GM15510 (cell line): ENCODE results near the gene PTPRU.

Source experiments
- POLR2A ChIP-seq: IDR thresholded peaks from 3 replicates; pipeline ENCODE4 v1.6.1; 2011; ENCODE audit warnings: borderline replicate concordance; ENCODE audit not compliant: insufficient read length; ENCODE audit errors: extremely low read depth

The PTPRU gene

GRCh38 chr1:29235955-29236711, at the start of gene PTPRU:
Gene PTPRU, plus strand, starts transcription at chr1:29236522. Its CDS starts 123 bp downstream, at chr1:29236645.
- no peak for TF ChIP-seq POLR2A

DNA sequence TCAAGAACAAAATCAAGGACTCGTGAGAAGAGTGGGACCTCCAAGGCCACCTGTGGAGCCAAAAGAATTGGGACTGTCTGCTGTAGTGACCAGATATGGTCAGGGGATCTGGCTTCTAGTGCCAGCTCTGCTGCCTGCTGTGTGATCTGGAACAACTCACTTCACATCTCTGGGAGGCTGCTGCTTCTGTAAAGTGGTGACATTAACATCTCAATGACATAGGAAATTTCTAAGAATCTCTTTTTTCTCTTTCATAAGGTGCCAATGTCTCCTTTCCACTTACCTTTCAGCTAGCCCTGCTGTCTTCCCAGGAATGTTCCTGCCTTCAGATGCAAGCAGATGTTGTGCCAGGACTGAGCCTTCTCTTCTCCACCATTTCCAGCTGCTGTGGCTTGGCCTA, 49.6 kb upstream of the PTPRU start:
- TF ChIP-seq POLR2A = no peak

DNA sequence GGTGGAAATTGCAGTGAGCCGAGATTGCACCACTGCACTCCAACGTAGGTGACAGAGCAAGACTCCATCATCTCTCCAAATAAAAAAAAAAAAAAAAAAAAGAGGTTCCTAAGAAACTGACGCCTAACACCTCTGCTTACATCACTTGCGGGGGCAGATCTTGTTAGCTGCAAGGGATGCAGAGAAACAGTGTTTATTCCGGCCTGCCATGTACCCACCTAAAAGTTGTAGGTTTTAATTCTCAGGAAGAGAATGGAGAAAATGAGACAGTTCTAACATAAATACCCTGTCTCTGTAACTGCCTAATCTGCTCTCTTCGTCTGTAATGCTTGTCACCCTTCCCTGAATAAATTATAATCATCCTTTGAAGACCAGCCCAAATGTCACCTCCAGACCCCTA, 45.6 kb upstream of the PTPRU start:
- TF ChIP-seq POLR2A = no peak

DNA sequence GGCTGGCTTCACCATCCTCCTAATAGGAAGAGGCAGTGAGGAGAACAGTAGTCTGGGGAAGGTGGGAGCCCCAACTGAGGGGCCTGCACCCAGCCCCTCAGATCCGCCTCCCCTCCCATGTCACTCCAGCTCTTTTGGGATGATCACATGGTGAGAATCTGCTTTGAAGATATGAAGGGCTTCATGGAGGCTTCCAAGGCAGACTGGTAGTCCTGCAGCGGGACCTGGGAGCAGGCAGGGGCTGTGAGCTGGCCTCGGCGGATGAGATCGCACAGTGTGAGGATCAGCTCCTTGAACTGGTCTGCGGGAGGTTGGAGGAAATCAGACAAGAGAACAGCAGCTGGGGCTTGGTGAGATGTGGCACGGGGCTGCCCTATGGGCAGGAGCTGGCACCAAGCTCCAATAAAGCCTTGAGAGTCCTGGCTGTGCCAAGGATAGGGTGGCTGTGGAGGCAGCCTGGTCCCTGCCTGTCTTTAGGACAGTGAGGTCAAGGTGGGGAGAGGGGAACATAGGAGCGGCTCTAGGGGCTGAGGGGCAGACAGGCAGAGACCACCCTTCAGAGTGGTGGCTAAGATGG, 42.4 kb upstream of the PTPRU start:
- TF ChIP-seq POLR2A = no peak

DNA sequence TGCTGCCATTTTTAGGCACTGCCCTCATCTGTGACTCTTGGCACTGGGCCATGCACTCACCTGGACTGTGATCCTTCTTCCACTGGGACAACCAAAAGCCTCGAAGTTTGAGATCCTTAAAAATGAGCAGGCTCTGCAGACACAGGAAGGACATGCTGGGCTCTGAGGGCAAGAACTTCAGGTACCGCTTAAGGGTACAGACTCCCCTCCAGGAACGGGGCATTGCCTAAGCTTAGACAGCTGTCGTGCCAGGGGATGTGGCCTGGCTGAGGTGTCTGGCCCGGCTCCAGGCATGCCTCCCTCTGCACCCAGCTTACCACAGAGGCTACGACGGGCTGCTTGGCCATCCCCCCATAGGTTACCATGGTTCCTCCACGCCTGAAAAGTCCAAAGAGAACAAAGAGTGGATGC, 40.4 kb upstream of the PTPRU start:
- no peak for TF ChIP-seq POLR2A

DNA sequence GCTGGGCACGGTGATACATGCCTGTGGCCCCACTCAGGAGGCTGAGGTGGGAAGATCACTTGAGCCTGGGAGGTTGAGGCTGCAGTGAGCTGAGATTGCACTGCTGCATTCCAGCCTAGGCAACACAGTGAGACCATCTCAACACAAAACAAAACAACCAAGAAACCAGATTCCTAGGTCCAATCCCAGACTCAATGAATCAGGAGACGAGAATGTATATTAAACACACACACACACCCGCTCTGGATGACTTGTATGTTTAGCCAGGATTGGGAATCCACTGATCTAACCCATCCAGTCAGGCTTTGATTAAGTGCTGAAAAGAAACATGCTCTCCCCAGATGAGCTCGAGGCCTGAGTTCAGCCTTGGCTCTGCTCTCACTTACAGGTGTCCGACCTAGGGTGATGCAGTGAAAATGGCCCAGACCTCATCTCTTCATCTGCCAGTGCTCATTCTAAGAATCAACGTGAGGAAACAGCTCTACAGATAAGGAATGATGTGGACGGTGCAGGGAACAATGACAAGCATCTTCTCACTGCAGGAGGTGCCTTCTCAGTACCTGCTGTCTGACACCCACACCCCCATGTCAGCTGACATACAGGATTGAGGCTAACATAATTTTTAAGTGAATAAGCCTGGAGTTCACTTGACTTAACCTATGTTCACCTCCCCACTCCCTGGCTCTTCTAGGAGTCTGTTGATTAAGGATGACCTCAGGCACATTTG, 39.3 kb upstream of the PTPRU start:
- TF ChIP-seq POLR2A = no peak

GRCh38 chr1:29197590-29197924, 38.8 kb upstream of the PTPRU start:
- no peak for TF ChIP-seq POLR2A

DNA sequence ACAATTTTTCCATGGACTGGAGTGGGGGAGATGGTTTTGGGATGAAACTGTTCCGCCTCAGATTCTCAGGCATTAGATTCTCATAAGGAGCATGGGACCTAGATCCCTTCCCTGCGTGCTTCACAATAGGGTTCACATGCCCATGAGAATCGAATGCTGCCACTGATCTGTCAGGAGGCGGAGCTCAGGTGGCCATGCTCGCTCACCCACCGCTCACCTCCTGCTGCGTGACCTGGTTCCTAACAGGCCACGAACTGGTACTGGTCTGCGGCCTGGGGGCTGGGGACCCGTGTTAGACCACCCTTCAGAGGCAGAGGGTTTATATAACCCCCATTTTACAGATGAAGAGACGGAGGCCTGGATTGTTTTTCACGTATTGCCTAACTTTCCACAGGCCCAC, 38.3 kb upstream of the PTPRU start:
- TF ChIP-seq POLR2A = no peak

- no peak for TF ChIP-seq POLR2A
Observed at GRCh38 chr1:29200906-29201594, 35.3 kb upstream of the PTPRU start.

- no peak for TF ChIP-seq POLR2A
Observed at GRCh38 chr1:29201595-29202051, 34.7 kb upstream of the PTPRU start.

GRCh38 chr1:29202053-29202452, 34.3 kb upstream of the PTPRU start:
- TF ChIP-seq POLR2A = no peak

DNA sequence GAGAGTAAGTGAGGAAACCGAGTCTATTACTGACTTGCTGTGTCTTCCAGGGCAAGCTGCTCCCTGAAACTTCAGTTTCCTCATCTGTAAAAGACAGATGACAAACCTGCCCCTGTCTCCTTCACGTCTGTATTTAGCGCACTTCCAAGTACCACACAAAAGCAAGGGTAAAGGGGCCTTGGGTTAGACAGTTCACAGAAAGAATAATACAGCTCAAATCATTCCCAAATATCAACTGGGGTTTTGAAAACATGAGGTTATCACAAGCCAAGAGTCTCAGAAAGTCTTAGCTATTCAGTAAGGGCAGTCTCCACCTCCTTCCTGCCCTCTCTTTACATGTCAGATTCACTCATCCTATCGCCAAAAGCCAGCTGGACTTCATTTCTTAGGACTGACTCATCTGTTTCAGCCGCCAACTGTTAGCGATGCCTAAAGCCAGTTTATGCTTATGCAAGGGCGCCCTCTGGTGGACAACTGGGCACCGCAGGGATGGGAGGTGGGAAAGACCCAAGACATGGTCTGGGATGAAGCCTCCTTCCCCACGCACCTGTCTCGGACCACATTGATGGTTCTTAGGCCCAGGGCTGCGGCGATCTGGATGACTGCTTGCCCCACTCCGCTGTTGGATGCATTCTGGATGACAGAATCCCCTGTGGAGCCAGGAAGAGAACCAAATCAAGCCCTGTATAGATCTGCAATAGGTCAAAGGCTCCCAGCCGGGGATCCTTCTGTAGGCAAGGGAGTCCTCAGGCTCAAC, 33.6 kb upstream of the PTPRU start:
- no peak for TF ChIP-seq POLR2A

GRCh38 chr1:29208442-29208841, 27.9 kb upstream of the PTPRU start:
- no peak for TF ChIP-seq POLR2A

DNA sequence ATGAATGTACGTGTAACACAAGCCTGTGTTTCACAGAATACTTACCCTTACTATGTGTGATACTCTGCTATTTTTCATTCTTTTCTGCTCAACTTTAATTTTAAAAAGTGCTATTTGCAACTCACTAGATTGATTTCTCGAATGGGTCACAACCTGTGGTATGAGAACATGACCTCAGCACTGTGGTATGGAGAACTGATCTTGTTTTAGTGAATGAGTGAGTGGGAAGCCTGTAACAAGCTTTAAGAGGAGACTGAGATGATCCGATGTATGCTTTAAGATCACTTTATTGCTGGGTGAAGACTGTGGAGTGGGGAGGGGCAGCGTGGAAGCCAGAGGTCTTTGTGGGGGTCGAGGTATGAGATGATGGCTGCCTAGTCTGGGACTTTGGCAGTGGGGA, 27.1 kb upstream of the PTPRU start:
- TF ChIP-seq POLR2A = no peak

DNA sequence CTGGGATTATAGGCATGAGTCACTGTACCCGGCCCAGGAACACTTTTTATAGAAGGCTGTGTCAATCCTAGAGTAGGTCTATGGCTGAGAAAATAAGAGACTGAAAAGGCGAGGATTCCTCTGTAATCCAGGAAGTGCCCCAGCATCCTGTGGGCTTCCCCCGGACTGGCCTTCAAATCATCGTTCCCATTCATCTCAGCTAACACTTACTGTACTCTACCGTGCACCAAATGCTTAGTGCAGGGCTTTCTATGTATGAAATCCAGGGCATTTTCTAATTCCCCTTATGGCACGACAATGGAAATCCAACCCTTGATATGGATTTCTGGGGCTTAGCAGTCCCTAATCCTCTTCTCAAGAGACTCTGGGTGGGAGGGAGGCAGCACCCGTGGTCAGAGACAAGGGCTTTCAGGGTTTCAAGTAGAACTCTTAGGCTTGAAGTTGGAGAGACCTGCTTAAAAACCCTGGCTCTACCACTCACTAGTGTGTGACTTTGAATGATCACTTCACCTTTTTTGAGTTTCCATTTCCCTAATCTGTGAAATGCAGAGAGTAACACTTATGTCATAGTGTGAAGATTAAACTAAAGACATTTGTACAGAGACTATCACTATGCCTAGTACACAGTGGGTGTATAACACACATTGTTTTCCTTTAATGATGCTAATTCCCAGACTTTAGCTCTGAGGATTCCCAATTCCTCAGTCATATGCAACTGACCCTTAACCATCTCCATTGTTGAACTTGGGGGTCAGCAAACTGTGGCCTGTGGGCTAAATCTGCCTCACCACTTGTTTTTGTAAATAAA, 25.8 kb upstream of the PTPRU start:
- no peak for TF ChIP-seq POLR2A
